GM12801 (cell line): ENCODE results near the gene TMC6.

Source experiments
- CTCF ChIP-seq: IDR thresholded peaks from one replicate; pipeline ENCODE4 v1.5.1; 2011; ENCODE audit warnings: control low read depth; ENCODE audit not compliant: insufficient read length; ENCODE audit errors: extremely low read depth

Gene TMC6

DNA sequence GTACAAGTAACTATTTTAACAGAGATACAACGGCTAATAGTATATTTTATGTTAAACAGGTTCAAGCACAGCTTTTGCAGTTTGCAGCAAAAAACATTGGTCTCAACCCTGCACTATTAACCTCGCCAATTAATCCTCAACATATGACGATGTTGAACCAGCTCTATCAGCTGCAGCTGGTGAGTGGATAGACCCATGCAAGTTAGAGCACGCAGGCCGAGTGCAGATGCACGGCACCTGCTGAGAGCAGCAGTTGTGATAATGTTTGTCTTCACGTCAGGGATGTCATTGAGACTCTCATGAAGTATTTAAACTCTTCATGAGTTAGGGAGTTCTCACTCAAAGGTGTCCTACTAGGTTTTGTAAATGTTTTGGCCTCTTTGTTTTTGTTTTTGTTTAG lies 45.6 kb downstream of the TMC6 start:
- no peak for TF ChIP-seq CTCF

- no peak for TF ChIP-seq CTCF
Observed at GRCh38 chr17:78081551-78081950, 47.0 kb downstream of the TMC6 start.

DNA sequence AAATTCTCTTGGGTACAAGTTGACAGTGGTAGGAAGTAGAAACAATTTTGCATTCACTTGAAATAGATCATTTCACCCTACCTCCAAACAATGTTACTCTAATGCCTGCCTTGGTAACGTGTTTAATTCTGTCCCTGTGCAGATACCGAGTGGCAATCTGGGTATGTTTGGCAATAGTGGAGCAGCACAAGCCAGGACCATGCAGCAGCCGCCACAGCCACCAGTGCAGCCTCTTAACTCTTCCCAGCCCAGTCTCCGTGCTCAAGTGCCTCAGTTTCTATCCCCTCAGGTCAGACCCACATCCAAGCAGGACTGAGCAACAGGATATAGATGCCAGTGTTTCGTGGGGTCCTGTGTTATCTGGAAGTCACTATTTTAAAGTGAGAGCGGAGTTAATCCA lies 49.3 kb downstream of the TMC6 start:
- no peak for TF ChIP-seq CTCF

DNA sequence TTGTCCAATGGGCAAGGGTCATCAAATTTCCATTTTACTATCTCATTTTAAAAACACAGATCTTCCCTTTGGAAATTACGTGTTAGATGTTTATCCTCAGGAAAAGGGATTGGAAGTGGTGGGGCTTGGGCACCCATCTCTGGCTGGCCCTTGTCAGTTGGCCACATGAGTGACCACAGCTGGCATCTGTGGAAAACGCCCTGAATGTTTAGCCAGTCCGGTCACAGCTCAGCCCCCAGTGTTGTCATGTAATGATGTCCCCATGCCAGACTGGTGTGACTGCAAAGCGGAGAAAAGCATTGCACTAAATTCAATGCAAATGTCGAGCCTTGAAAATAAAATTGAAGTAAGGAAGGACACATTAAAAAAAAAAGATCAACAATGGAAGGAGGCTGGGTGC lies 53.0 kb downstream of the TMC6 start:
- no peak for TF ChIP-seq CTCF

- no peak for TF ChIP-seq CTCF
Observed at GRCh38 chr17:78075011-78075410, 53.5 kb downstream of the TMC6 start.

- no peak for TF ChIP-seq CTCF
Observed at GRCh38 chr17:78072961-78073360, 55.6 kb downstream of the TMC6 start.

- no peak for TF ChIP-seq CTCF
Observed at GRCh38 chr17:78069695-78070094, 58.9 kb downstream of the TMC6 start.

- no peak for TF ChIP-seq CTCF
Observed at GRCh38 chr17:78064708-78065107, 63.8 kb downstream of the TMC6 start.
